Activated T-cell treated with anti-CD3 and anti-CD28 coated beads, Interleukin-2, amount 50 U/mL, for 72 hours (primary cell): ENCODE data around the gene ZSCAN18. TPM values are rescaled to one million over a fixed set of nuclear protein-coding genes. Genes with fewer than 3 reads are reported as not detected.
A peak's percentile ranks its signal among the peaks of the same experiment; 100 is the strongest.

Experiments
- ATAC-seq, 2 donors: fragments of 150-1000 bp; cut with Tn5 transposase; replicated peaks in 1 of 2; 2 replicates each; pipeline ENCODE4 v1.10.0; 2021; ENCODE audit warnings: moderate library complexity in 2 of 2, mild to moderate bottlenecking in 1 of 2
- DNase-seq, 2 donors: peaks; one replicate each; pipeline ENCODE4 v3.0.0; 2021 to 2022; ENCODE audit warnings: mixed read lengths in 1 of 2
- H3K27ac Mint-ChIP-seq: one replicate; pipeline ENCODE4 v1.8.0; 2022; ENCODE audit warnings: mild to moderate bottlenecking, moderate library complexity, mixed read lengths
- H3K27me3 Mint-ChIP-seq: one replicate; pipeline ENCODE4 v1.8.0; 2022; ENCODE audit warnings: low read depth, mixed read lengths
- H3K36me3 Mint-ChIP-seq, 2 donors: one replicate each; pipeline ENCODE4 v1.8.0; 2022; ENCODE audit warnings: mixed read lengths in 2 of 2, mild to moderate bottlenecking in 1 of 2; ENCODE audit not compliant: insufficient read depth in 2 of 2
- H3K4me1 Mint-ChIP-seq: one replicate; pipeline ENCODE4 v1.8.0; 2022; ENCODE audit warnings: low read depth, mixed read lengths
- H3K4me3 Mint-ChIP-seq, 2 donors: one replicate each; pipeline ENCODE4 v1.8.0; 2022; ENCODE audit warnings: mild to moderate bottlenecking in 2 of 2, mixed read lengths in 2 of 2, moderate library complexity in 2 of 2
- H3K9me3 Mint-ChIP-seq, 2 donors: one replicate each; pipeline ENCODE4 v1.8.0; 2022; ENCODE audit warnings: mixed read lengths in 2 of 2
- total RNA-seq, 2 donors: library from RNA; stranded (reverse); gene quantifications; one replicate each; pipeline ENCODE4 v1.2.3, GENCODE V29; 2022

Gene ZSCAN18
- total RNA-seq, 2 donors from 2014 or later, result 34.0 to 51.3 TPM

DNA sequence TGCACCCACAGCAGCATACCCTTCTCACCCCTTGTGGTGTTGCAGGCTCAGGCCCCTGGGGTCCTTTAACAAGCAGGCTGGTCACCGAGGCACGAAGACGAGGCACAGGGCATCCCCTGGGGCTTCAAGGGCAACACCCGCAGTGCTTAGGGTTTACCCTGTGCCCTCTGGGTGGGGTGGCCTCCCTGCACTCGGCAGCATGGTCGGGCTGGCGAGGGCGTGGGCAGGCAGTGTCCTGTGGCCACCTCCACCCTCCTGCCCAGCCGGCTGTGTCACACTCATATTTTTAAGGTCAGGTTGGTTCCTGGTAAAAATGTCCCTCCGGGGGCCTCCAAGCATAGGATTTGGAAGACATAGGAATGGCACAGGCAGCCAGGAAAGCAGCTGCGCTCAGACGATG, 50.4 kb downstream of the ZSCAN18 start:
- no peaks in the 10 kb centered on the region for H3K4me1 Mint-ChIP-seq
- peaks cover 18 to 43% of the 10 kb centered on the region in 2 donors for H3K36me3 Mint-ChIP-seq
- ATAC-seq, result no peak
- H3K4me3 Mint-ChIP-seq, result no peak overlapping the region
- no peak for DNase-seq
- H3K9me3 Mint-ChIP-seq, result peaks cover 19 to 29% of the 10 kb centered on the region in 2 donors
- no peak overlapping the region for H3K27ac Mint-ChIP-seq
- no peaks in the 10 kb centered on the region for H3K27me3 Mint-ChIP-seq

DNA sequence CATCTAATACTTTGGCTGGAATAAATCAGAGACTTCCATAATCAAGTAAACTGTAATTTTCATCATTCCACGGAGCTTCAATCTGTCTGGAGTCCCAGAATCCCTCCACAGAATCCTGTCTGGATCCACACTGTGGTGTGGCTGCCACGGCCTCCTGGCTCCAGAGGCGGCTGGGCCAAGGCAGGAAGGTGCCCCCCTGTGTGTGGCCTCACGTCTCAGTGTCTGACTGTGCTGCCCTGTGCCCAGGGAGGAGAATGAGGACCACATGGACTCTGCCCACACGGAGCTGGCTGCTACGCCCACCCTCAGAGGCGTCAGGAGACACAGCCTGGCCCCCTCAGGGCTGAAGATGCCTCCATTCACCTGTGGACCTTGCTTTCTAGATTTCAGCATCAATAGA, 51.2 kb downstream of the ZSCAN18 start:
- Mint-ChIP-seq H3K27me3 (no peaks in the 10 kb centered on the region), H3K4me1 (no peaks in the 10 kb centered on the region), H3K27ac (no peak overlapping the region), H3K9me3 (peaks cover 19 to 30% of the 10 kb centered on the region in 2 donors), H3K36me3 (peaks cover 19 to 44% of the 10 kb centered on the region in 2 donors), H3K4me3 (no peak overlapping the region)
- ATAC-seq (no peak), DNase-seq (no peak)

GRCh38 chr19:58045411-58046050, 52.5 kb downstream of the ZSCAN18 start:
- H3K4me1 Mint-ChIP-seq, result no peaks in the 10 kb centered on the region
- no peaks in the 10 kb centered on the region for H3K27me3 Mint-ChIP-seq
- no peak for ATAC-seq
- H3K27ac Mint-ChIP-seq, result no peak overlapping the region
- H3K4me3 Mint-ChIP-seq, result no peak overlapping the region
- H3K9me3 Mint-ChIP-seq, result peaks cover 24 to 30% of the 10 kb centered on the region in 2 donors
- peaks cover 21 to 46% of the 10 kb centered on the region in 2 donors for H3K36me3 Mint-ChIP-seq
- DNase-seq, result no peak

DNA sequence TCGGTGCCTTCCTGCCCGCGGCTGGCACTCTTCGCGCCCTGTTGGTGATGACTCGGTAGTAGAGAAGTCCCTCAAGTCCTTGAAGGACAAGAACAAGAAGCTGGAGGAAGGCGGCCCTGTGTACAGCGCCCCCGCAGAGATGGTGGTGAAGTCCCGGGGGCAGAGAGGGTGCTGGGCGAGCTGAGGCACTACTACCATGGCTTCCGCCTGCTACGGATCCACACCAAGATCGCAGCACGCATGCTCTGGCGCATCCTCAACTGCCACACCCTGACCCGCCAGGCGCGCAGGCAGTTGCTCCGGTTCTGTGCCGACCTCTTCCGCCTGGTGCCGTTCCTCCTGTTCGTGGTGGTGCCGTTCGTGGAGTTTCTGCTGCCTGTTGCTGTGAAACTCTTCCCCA, 53.1 kb downstream of the ZSCAN18 start:
- Mint-ChIP-seq H3K4me1 (no peaks in the 10 kb centered on the region), H3K4me3 (no peak overlapping the region), H3K36me3 (peaks cover 21 to 46% of the 10 kb centered on the region in 2 donors), H3K27ac (no peak overlapping the region), H3K9me3 (peaks cover 24 to 30% of the 10 kb centered on the region in 2 donors), H3K27me3 (no peaks in the 10 kb centered on the region)
- ATAC-seq (no peak), DNase-seq (no peak)

DNA sequence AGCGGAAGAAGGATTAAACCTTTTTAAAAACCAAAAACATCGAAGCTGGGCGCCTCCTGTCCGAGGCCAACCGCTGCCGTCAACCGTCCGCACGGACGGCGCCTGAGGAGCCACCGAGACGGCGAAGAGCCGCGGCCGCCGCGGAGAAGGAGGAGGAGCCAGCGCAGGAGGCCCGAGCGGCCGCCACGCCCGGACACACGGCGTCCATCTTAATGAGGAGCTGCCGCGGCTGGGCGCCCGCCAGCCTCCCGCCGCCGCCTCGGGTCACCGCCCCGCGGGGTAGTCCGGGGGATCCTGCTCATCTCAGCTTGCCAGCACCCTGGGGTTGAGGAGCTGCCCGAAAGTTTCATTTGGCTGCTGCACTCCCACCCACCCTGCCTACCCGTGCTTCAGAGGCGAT, 53.6 kb downstream of the ZSCAN18 start:
- DNase-seq, result no peak
- Mint-ChIP-seq H3K27me3 (no peaks in the 10 kb centered on the region), H3K4me1 (no peaks in the 10 kb centered on the region), H3K4me3 (no peak overlapping the region), H3K27ac (no peak overlapping the region), H3K36me3 (peaks cover 21 to 42% of the 10 kb centered on the region in 2 donors), H3K9me3 (peaks cover 21 to 27% of the 10 kb centered on the region in 2 donors)
- no peak for ATAC-seq

- Mint-ChIP-seq H3K4me3 (no peak overlapping the region), H3K4me1 (no peaks in the 10 kb centered on the region), H3K27me3 (no peaks in the 10 kb centered on the region), H3K36me3 (peaks cover 21 to 39% of the 10 kb centered on the region in 2 donors), H3K9me3 (peaks cover 16 to 30% of the 10 kb centered on the region in 2 donors), H3K27ac (no peak overlapping the region)
- no peak for ATAC-seq
- DNase-seq, result no peak
Measured at GRCh38 chr19:58042495-58043340, 55.3 kb downstream of the ZSCAN18 start.

GRCh38 chr19:58040751-58041525, 57.1 kb downstream of the ZSCAN18 start:
- DNase-seq (no peak), ATAC-seq (no peak)
- Mint-ChIP-seq H3K36me3 (peaks cover 18 to 37% of the 10 kb centered on the region in 2 donors), H3K9me3 (peaks cover 11 to 24% of the 10 kb centered on the region in 2 donors), H3K4me1 (no peaks in the 10 kb centered on the region), H3K4me3 (no peak overlapping the region), H3K27ac (no peak overlapping the region), H3K27me3 (no peaks in the 10 kb centered on the region)

DNA sequence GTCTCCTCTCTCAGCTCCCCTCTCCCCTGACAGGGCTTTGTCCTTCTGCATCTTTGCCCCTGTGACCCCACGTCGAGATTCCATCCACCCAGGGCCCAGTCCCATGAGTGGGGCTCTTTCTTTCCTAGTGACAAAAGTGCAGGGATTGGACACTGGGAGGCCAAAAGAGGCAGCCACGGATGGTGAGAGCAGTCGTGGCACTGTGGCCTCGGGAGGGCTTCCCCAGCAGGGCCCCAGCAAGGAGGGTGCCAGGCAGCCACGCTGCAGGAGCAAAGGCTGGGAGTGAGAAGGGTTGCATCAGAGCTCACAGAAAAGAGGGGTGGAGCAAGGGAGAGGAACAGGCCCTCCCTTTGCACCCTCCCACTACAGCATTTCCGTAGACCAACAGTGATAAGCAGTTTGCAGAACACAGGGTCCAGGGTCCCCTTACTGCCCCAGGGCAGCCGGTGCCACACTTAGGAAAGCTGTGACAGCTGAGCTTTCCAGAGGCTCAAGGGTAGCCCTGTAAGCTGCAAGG, 59.3 kb downstream of the ZSCAN18 start:
- H3K4me1 Mint-ChIP-seq, result no peaks in the 10 kb centered on the region
- H3K27me3 Mint-ChIP-seq, result peaks cover 9% of the 10 kb centered on the region
- H3K4me3 Mint-ChIP-seq, result no peak overlapping the region
- no peak overlapping the region for H3K27ac Mint-ChIP-seq
- peaks cover 18 to 28% of the 10 kb centered on the region in 2 donors for H3K9me3 Mint-ChIP-seq
- peaks cover 22 to 37% of the 10 kb centered on the region in 2 donors for H3K36me3 Mint-ChIP-seq
- ATAC-seq, result no peak
- no peak for DNase-seq

- Mint-ChIP-seq H3K4me3 (no peak overlapping the region), H3K36me3 (peaks cover 22 to 39% of the 10 kb centered on the region in 2 donors), H3K9me3 (peaks cover 16 to 25% of the 10 kb centered on the region in 2 donors), H3K27me3 (peaks cover 9% of the 10 kb centered on the region), H3K4me1 (no peaks in the 10 kb centered on the region), H3K27ac (peak overlapping the region; percentile 69)
- ATAC-seq, result no peak
- DNase-seq, result no peak
Measured at GRCh38 chr19:58037927-58038687, 59.9 kb downstream of the ZSCAN18 start.

DNA sequence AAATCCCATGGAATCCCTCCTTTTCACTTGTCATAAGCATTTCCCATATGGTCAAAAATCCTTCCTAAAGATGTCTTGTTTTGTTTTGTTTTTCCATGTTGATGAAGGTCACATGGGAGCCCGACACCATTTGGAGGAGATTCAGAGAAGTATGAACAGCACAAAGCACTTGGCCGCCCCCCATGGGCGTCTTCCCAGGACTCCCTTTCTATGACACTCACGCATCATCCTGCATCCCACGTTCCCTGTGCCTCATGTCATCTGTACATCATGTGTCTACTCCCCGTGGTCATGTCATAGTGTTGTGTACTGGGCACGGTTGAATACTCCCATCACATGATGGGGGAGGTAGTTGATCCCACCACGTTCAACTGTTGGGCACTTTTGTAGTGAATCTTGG, 62.2 kb downstream of the ZSCAN18 start:
- Mint-ChIP-seq H3K27me3 (peaks cover 9% of the 10 kb centered on the region), H3K4me1 (no peaks in the 10 kb centered on the region), H3K36me3 (peaks cover 22 to 29% of the 10 kb centered on the region in 2 donors), H3K9me3 (peaks cover 14 to 22% of the 10 kb centered on the region in 2 donors), H3K4me3 (no peak overlapping the region), H3K27ac (no peak overlapping the region)
- DNase-seq, result no peak
- no peak for ATAC-seq

- peaks cover 9% of the 10 kb centered on the region for H3K27me3 Mint-ChIP-seq
Measured at GRCh38 chr19:58034477-58034793, 63.6 kb downstream of the ZSCAN18 start.

More at GRCh38 chr19:58034477-58034793, 63.6 kb downstream of the ZSCAN18 start:
- H3K27ac Mint-ChIP-seq, result no peak overlapping the region
- H3K4me3 Mint-ChIP-seq, result no peak overlapping the region
- H3K9me3 Mint-ChIP-seq, result peaks cover 14 to 25% of the 10 kb centered on the region in 2 donors
- H3K36me3 Mint-ChIP-seq, result peaks cover 21 to 28% of the 10 kb centered on the region in 2 donors
- no peaks in the 10 kb centered on the region for H3K4me1 Mint-ChIP-seq
- no peak for ATAC-seq
- no peak for DNase-seq
